Measurements from ENCODE around the gene HOXD11.

HOXD11 gene

DNA sequence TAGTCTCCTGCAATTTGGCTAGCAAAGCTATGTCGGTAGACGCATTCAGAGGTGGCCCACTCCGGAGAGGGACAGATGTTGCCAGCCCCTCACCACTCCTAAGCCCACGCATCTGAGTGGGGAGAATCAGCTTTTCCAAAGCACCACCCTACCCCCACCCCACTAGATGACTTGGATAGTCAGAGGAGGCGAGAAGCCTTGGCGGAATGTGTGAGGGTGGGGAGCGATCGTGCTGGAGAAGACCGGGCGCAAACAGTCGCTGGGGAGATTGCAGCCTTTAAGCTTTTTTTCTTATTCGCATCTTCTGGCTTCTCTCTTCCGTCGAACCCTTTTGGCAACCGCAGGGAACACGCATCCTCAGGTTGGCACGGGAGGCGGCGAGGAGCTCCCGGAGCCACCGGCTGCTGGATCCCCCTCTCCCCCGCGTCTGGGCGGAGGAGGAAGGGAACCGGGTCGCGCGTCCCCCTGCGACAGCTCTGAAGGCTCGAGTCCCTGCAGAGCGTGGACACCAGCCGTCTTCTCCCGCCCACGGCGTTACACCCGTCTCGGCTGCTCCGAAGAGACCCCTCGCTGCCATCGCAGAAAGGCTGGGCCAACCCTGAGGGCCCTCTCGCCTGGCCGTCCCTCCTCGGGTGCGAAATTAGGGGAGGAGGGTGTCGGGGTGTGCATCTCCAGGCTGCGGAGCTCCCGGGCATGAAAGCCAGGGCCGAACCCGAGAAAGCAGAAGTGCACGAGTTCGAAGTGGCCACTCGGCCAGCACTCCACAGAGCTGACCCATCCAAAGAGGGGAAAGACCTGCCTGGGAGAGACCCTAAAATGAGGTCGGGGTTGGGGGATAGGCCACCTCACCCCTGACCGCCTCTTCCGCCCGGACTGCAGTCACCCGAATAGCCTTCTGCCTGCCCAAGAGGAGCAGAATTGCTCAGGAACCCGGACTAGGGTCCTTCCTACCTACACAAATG lies 35.5 kb upstream of the HOXD11 start:
- no peak overlapping the region for H3K27ac ChIP-seq
- TF ChIP-seq, protein P1, sequence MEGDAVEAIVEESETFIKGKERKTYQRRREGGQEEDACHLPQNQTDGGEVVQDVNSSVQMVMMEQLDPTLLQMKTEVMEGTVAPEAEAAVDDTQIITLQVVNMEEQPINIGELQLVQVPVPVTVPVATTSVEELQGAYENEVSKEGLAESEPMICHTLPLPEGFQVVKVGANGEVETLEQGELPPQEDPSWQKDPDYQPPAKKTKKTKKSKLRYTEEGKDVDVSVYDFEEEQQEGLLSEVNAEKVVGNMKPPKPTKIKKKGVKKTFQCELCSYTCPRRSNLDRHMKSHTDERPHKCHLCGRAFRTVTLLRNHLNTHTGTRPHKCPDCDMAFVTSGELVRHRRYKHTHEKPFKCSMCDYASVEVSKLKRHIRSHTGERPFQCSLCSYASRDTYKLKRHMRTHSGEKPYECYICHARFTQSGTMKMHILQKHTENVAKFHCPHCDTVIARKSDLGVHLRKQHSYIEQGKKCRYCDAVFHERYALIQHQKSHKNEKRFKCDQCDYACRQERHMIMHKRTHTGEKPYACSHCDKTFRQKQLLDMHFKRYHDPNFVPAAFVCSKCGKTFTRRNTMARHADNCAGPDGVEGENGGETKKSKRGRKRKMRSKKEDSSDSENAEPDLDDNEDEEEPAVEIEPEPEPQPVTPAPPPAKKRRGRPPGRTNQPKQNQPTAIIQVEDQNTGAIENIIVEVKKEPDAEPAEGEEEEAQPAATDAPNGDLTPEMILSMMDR (conservative IDR thresholded peaks at IDR 0.05; ENCODE audit: low read depth) = no peak
- DNase-seq (ENCODE audit: low spot score) = no peak
- POLR2A ChIA-PET (ENCODE audit: low non-redundant PET) = no interaction called here
- CTCF ChIA-PET = interaction anchor here (0.6 kb wide), 1 partner anchor 560 kb away, joined by 3 read pairs; no protein-coding TSS in a partner anchor

DNA sequence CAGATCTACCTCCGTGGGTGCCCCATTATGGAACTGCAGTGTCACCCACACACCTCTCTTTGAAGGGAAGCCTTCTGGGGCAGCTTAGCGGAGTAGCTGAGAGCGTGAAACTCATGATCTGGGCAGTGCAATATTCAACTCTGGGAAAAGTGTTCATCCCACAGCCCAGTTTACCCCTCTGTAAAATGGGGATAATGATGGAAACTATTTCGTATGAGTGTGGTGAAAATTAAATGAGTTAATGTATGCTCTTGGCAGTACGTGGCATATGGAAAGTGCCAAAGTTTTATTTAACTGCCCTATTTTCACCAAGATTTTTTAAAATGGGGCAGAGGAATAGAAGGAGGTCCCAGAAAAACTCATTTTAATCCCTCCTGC lies 34.8 kb upstream of the HOXD11 start:
- ChIA-PET POLR2A (ENCODE audit: low non-redundant PET) (no interaction called here), CTCF (interaction anchor here (0.5 kb wide), 1 partner anchor 299 kb away, joined by 4 read pairs; no protein-coding TSS in a partner anchor)
- DNase-seq (ENCODE audit: low spot score) = no peak
- TF ChIP-seq, protein P1 (conservative IDR thresholded peaks at IDR 0.05; ENCODE audit: low read depth) = no peak
- H3K27ac ChIP-seq = no peak overlapping the region

DNA sequence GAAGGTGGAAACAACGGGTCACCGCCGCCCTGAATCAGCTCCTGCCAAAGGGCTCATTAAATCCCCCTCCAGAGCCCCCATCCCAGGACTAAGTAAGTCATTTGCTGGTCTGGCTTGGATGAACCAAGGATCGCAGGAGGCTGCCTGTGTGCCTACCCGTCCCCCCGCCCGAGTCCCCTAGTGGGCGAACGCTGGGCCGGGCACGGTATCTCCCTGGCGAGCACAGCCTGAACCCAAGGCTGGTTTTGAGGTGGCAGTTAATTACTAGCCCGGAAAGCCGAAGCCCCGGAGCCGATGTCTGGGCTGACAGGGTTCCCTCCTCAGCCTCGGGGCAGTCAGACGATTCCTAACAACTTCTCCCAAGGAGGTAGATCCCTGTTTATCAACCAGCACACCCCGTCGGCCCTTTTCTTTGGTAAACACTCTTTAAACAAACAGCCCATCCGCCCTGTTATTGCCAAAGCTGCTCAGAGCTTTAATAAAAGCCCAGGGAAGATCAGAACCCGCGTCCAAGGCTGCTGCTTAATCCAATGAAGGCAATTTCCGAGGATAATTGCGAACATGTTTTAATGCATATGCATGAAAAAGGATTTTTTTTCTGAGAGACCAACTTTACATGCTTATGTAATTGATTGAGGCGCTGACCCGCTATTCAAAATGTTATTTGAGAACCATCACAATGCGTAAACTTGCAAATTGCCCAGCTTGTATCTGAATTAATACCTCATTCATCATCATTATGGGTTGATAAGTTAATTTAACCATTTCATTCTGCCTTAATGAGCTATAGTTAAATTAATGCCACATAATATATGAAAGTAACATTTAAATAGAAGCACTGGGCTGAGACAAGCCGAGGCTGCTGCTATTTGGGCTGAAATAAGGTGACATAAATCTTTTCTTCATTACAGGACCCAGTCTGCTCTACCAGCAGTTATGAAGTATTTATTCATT lies 33.9 kb upstream of the HOXD11 start:
- POLR2A ChIA-PET (ENCODE audit: low non-redundant PET) = no interaction called here
- DNase-seq (ENCODE audit: low spot score) = no peak
- CTCF ChIA-PET = interaction anchor here (0.6 to 0.7 kb wide), 2 partner anchors 19 to 121 kb away, joined by 3 read pairs; no protein-coding TSS in a partner anchor
- TF ChIP-seq, protein P1 (conservative IDR thresholded peaks at IDR 0.05; ENCODE audit: low read depth) = no peak
- no peak overlapping the region for H3K27ac ChIP-seq

DNA sequence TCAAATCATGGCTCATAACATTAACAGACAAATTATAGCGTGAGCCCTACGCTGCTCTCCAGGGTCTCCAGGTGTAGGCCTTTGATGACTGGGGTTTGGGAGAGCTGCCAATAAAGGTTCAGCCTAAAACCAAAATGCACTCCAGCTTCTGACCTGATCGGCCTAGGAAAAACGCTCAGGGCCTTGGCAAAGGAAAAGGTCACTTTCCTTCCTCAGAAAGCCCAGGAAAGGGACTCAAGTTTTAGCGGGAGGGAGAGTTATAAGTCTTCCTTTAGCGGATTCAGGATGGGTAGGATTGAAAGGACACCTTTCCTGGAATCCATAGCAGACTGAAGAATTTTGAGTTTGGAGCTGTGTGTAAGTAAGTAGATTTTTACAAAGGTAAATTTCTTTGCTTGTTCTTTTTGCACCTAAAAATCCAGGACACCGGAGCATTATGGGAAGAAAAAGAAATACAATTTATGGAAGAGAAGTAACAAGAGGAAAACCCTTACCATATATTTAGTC lies 32.1 kb upstream of the HOXD11 start:
- ChIA-PET CTCF (no interaction called here), POLR2A (ENCODE audit: low non-redundant PET) (no interaction called here)
- H3K27ac ChIP-seq = no peak overlapping the region
- DNase-seq (ENCODE audit: low spot score) = no peak
- TF ChIP-seq, protein P1 (conservative IDR thresholded peaks at IDR 0.05; ENCODE audit: low read depth) = no peak

DNA sequence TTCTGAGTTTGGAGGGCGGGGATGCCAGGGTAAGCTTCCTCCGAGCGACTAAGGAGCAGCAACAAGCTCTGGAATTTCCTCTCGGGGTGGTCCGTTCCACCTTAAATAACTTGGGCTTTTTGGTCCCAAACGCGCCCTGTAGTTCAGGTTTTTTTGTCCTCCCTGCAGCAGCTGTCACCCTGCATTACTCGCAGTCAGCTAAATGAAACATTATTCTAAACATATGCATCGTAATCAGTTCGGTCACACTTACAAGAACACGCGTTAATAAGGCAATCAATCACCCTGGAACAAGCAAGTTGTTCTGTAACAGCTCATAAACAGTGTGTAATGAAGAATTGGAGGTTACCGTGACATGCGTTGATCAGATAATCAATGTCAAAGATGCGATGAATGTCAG lies 31.6 kb upstream of the HOXD11 start:
- POLR2A ChIA-PET (ENCODE audit: low non-redundant PET) = no interaction called here

More for the DNA sequence above, 31.6 kb upstream of the HOXD11 start:
- H3K27ac ChIP-seq = no peak overlapping the region
- CTCF ChIA-PET = no interaction called here
- TF ChIP-seq, protein P1 (conservative IDR thresholded peaks at IDR 0.05; ENCODE audit: low read depth) = no peak
- no peak for DNase-seq (ENCODE audit: low spot score)

Measured in RWPE1 (cell line).